ENCODE data around the gene TPX2. TPM values are rescaled to one million over a fixed set of nuclear protein-coding genes. Genes with fewer than 3 reads are reported as not detected.

TPX2 gene
- total RNA-seq, 1 donor from 2014 or later: 278 TPM

GRCh38 chr20:31706607-31707257 lies 32.4 kb upstream of the TPX2 start:
- H3K4me3 Mint-ChIP-seq: no peak overlapping the region
- Histone ChIP-seq H3K27me3 (no peaks in the 10 kb centered on the region), H3K9me3 (ENCODE audit: low read depth) (no peaks in the 10 kb centered on the region), H3K4me3 (no peak overlapping the region), H4K20me1 (ENCODE audit: low read depth) (peaks cover 23% of the 10 kb centered on the region), H3K9ac (no peak overlapping the region), H2AFZ (replicated peaks) (no peak overlapping the region), H3K27ac (no peak overlapping the region), H3K36me3 (peaks cover 4% of the 10 kb centered on the region), H3K4me2 (no peak overlapping the region), H3K4me1 (peaks cover 14% of the 10 kb centered on the region), H3F3A (ENCODE audit: low read depth) (peaks cover under 1% of the 10 kb centered on the region), H3K79me2 (ENCODE audit: low read depth) (peaks cover 95% of the 10 kb centered on the region)
- H3K9me3 Mint-ChIP-seq: no peaks in the 10 kb centered on the region
- H3K36me3 Mint-ChIP-seq: peaks cover 37% of the 10 kb centered on the region
- H3K4me1 Mint-ChIP-seq: peaks cover 12% of the 10 kb centered on the region
- DNase-seq (ENCODE audit: low spot score): no peak
- no peaks in the 10 kb centered on the region for H3K27me3 Mint-ChIP-seq (ENCODE audit: insufficient read depth, low read depth)
- no peak overlapping the region for H3K27ac Mint-ChIP-seq
- no peak for TF ChIP-seq EZH2 (IDR thresholded peaks at IDR 0.05)
- no peak for TF ChIP-seq EZH2phosphoT487 (IDR thresholded peaks at IDR 0.05)
- TF ChIP-seq CTCF (IDR thresholded peaks at IDR 0.05): no peak

GRCh38 chr20:31707258-31707615 lies 31.9 kb upstream of the TPX2 start:
- H3K9me3 Mint-ChIP-seq: no peaks in the 10 kb centered on the region
- Histone ChIP-seq H3K36me3 (peaks cover 4% of the 10 kb centered on the region), H3K4me1 (peaks cover 19% of the 10 kb centered on the region), H3K79me2 (ENCODE audit: low read depth) (peaks cover 95% of the 10 kb centered on the region), H3K9ac (no peak overlapping the region), H3F3A (ENCODE audit: low read depth) (peaks cover 6% of the 10 kb centered on the region), H2AFZ (replicated peaks) (no peak overlapping the region), H3K4me3 (no peak overlapping the region), H3K9me3 (ENCODE audit: low read depth) (no peaks in the 10 kb centered on the region), H3K4me2 (no peak overlapping the region), H4K20me1 (ENCODE audit: low read depth) (peaks cover 23% of the 10 kb centered on the region), H3K27ac (no peak overlapping the region), H3K27me3 (no peaks in the 10 kb centered on the region)
- TF ChIP-seq CTCF (IDR thresholded peaks at IDR 0.05) (no peak), EZH2 (IDR thresholded peaks at IDR 0.05) (no peak), EZH2phosphoT487 (IDR thresholded peaks at IDR 0.05) (no peak)
- no peak overlapping the region for H3K4me3 Mint-ChIP-seq
- no peak overlapping the region for H3K27ac Mint-ChIP-seq
- H3K36me3 Mint-ChIP-seq: peaks cover 33% of the 10 kb centered on the region
- H3K27me3 Mint-ChIP-seq (ENCODE audit: insufficient read depth, low read depth): no peaks in the 10 kb centered on the region
- peaks cover 17% of the 10 kb centered on the region for H3K4me1 Mint-ChIP-seq
- DNase-seq (ENCODE audit: low spot score): no peak

- H3K4me3 Mint-ChIP-seq: no peak overlapping the region
Observed at GRCh38 chr20:31707994-31708735, 30.9 kb upstream of the TPX2 start.

More at GRCh38 chr20:31707994-31708735, 30.9 kb upstream of the TPX2 start:
- Histone ChIP-seq H3K4me1 (peaks cover 26% of the 10 kb centered on the region), H3F3A (ENCODE audit: low read depth) (peaks cover 14% of the 10 kb centered on the region), H3K9ac (no peak overlapping the region), H3K36me3 (peaks cover 4% of the 10 kb centered on the region), H3K27me3 (no peaks in the 10 kb centered on the region), H3K79me2 (ENCODE audit: low read depth) (peaks cover 94% of the 10 kb centered on the region), H3K4me2 (no peak overlapping the region), H2AFZ (replicated peaks) (no peak overlapping the region), H3K9me3 (ENCODE audit: low read depth) (no peaks in the 10 kb centered on the region), H4K20me1 (ENCODE audit: low read depth) (peaks cover 23% of the 10 kb centered on the region), H3K4me3 (no peak overlapping the region), H3K27ac (no peak overlapping the region)
- Mint-ChIP-seq H3K36me3 (peaks cover 33% of the 10 kb centered on the region), H3K27me3 (ENCODE audit: insufficient read depth, low read depth) (no peaks in the 10 kb centered on the region), H3K27ac (no peak overlapping the region), H3K9me3 (no peaks in the 10 kb centered on the region), H3K4me1 (peaks cover 26% of the 10 kb centered on the region)
- no peak for DNase-seq (ENCODE audit: low spot score)
- no peak for TF ChIP-seq EZH2 (IDR thresholded peaks at IDR 0.05)
- TF ChIP-seq CTCF (IDR thresholded peaks at IDR 0.05): no peak
- TF ChIP-seq EZH2phosphoT487 (IDR thresholded peaks at IDR 0.05): no peak
